H9 (cell line): ENCODE data around the gene RHOH. TPM values are rescaled to one million over a fixed set of nuclear protein-coding genes. Genes with fewer than 3 reads are reported as not detected.

Source experiments
- DNase-seq: peaks from one replicate; pipeline ENCODE4 v3.0.0-alpha.2; 2017
- H2AFZ ChIP-seq: one replicate; pipeline ENCODE4 v1.6.1; 2013; ENCODE audit warnings: mild to moderate bottlenecking, low read length, control low read depth, moderate library complexity
- H2AK5ac ChIP-seq: 2 replicates; pipeline ENCODE4 v1.6.1; 2013; ENCODE audit warnings: low read length, control low read depth, mixed read lengths; ENCODE audit not compliant: insufficient read length
- H2BK120ac ChIP-seq: one replicate; pipeline ENCODE4 v1.6.1; 2013; ENCODE audit warnings: low read depth, mild to moderate bottlenecking, low read length, control low read depth, inconsistent platforms; ENCODE audit not compliant: poor library complexity, severe bottlenecking
- H2BK12ac ChIP-seq: 2 replicates; pipeline ENCODE4 v1.6.1; 2013; ENCODE audit warnings: low read length, control low read depth, mixed read lengths, low read depth; ENCODE audit not compliant: insufficient read length
- H2BK15ac ChIP-seq: 2 replicates; pipeline ENCODE4 v1.6.1; 2013; ENCODE audit warnings: low read depth, low read length, control low read depth
- H2BK20ac ChIP-seq: one replicate; pipeline ENCODE4 v1.6.1; 2013; ENCODE audit warnings: low read depth, mild to moderate bottlenecking, low read length, control low read depth, inconsistent platforms; ENCODE audit not compliant: poor library complexity, severe bottlenecking
- H2BK5ac ChIP-seq: 2 replicates; pipeline ENCODE4 v1.6.1; 2013; ENCODE audit warnings: low read length, control low read depth, mixed read lengths; ENCODE audit not compliant: insufficient read length
- H3K14ac ChIP-seq: 2 replicates; pipeline ENCODE4 v1.6.1; 2013; ENCODE audit warnings: low read length, control low read depth; ENCODE audit not compliant: insufficient read depth
- H3K18ac ChIP-seq: 2 replicates; pipeline ENCODE4 v1.6.1; 2013; ENCODE audit warnings: low read depth, mild to moderate bottlenecking, mixed read lengths, low read length, control low read depth; ENCODE audit not compliant: insufficient read length
- H3K23ac ChIP-seq: 2 replicates; pipeline ENCODE4 v1.6.1; 2013; ENCODE audit warnings: low read length, control low read depth, mixed read lengths, low read depth; ENCODE audit not compliant: insufficient read length
- H3K23me2 ChIP-seq: 2 replicates; pipeline ENCODE4 v1.6.1; 2013; ENCODE audit warnings: low read depth, mild to moderate bottlenecking, mixed read lengths, low read length, control low read depth; ENCODE audit not compliant: insufficient read length, poor library complexity, severe bottlenecking
- H3K27ac ChIP-seq: 2 replicates; pipeline ENCODE4 v1.5.1; 2013; ENCODE audit warnings: low read length, control low read depth, mixed read lengths, low read depth; ENCODE audit not compliant: insufficient read length
- H3K27me3 ChIP-seq: 2 replicates; pipeline ENCODE4 v1.6.1; 2013; ENCODE audit warnings: low read length, control low read depth, inconsistent platforms; ENCODE audit not compliant: insufficient read depth
- H3K4ac ChIP-seq: 2 replicates; pipeline ENCODE4 v1.6.1; 2013; ENCODE audit warnings: low read depth, mild to moderate bottlenecking, control low read depth, inconsistent platforms, low read length, moderate library complexity
- H3K4me1 ChIP-seq: 2 replicates; pipeline ENCODE4 v1.6.1; 2013; ENCODE audit warnings: low read length, control low read depth, inconsistent platforms; ENCODE audit not compliant: insufficient read depth
- H3K4me2 ChIP-seq: 2 replicates; pipeline ENCODE4 v1.6.1; 2013; ENCODE audit warnings: low read length, control low read depth, mixed read lengths; ENCODE audit not compliant: insufficient read length, insufficient read depth
- H3K56ac ChIP-seq: 2 replicates; pipeline ENCODE4 v1.6.1; 2013; ENCODE audit warnings: low read depth, mild to moderate bottlenecking, mixed read lengths, low read length, control low read depth; ENCODE audit not compliant: insufficient read length
- H3K79me1 ChIP-seq: 2 replicates; pipeline ENCODE4 v1.6.1; 2013; ENCODE audit warnings: low read depth, mild to moderate bottlenecking, moderate library complexity, low read length, control low read depth, inconsistent platforms; ENCODE audit not compliant: insufficient read depth, poor library complexity, severe bottlenecking
- H3K79me2 ChIP-seq: 2 replicates; pipeline ENCODE4 v1.6.1; 2013; ENCODE audit warnings: low read length, control low read depth, inconsistent platforms; ENCODE audit not compliant: insufficient read depth
- H3K9ac ChIP-seq: 2 replicates; pipeline ENCODE4 v1.6.1; 2013; ENCODE audit warnings: low read length, control low read depth, mixed read lengths; ENCODE audit not compliant: insufficient read length; ENCODE audit errors: extremely low read depth
- H3K9me3 ChIP-seq: one replicate; pipeline ENCODE4 v1.6.1; 2013; ENCODE audit warnings: low read depth, low read length, inconsistent platforms; ENCODE audit not compliant: control insufficient read depth
- H3T11ph ChIP-seq: one replicate; pipeline ENCODE4 v1.6.1; 2013; ENCODE audit warnings: mild to moderate bottlenecking, low read length, control low read depth, inconsistent platforms
- H4K20me1 ChIP-seq: one replicate; pipeline ENCODE4 v1.6.1; 2013; ENCODE audit not compliant: control insufficient read depth, insufficient read length, insufficient read depth
- H4K5ac ChIP-seq: 2 replicates; pipeline ENCODE4 v1.6.1; 2013; ENCODE audit warnings: low read depth, mild to moderate bottlenecking, mixed read lengths, low read length, control low read depth; ENCODE audit not compliant: insufficient read length
- H4K8ac ChIP-seq: replicated peaks from 2 replicates; pipeline ENCODE4 v1.6.1; 2013; ENCODE audit warnings: low read length, control low read depth, mixed read lengths, low read depth; ENCODE audit not compliant: insufficient read length
- H4K91ac ChIP-seq: 2 replicates; pipeline ENCODE4 v1.6.1; 2013; ENCODE audit warnings: low read depth, mild to moderate bottlenecking, moderate library complexity, mixed read lengths, low read length, control low read depth; ENCODE audit not compliant: insufficient read length
- H3K27ac Mint-ChIP-seq, 3 experiments: 2 replicates in 2 of 3; 3 replicates in 1 of 3; pipeline ENCODE4 v1.8.0; 2020 to 2021; ENCODE audit warnings: mixed read lengths in 3 of 3, mild to moderate bottlenecking in 1 of 3, moderate library complexity in 1 of 3
- H3K27me3 Mint-ChIP-seq: 2 replicates; pipeline ENCODE4 v1.8.0; 2021; ENCODE audit warnings: low read depth, mild to moderate bottlenecking, moderate library complexity, mixed read lengths
- H3K36me3 Mint-ChIP-seq, 3 experiments: 2 replicates in 2 of 3; 3 replicates in 1 of 3; pipeline ENCODE4 v1.8.0; 2020 to 2021; ENCODE audit warnings: low read depth in 3 of 3, mixed read lengths in 3 of 3; ENCODE audit not compliant: insufficient read depth in 1 of 3
- H3K4me1 Mint-ChIP-seq, 2 experiments: 2 replicates each; pipeline ENCODE4 v1.8.0; 2020; ENCODE audit warnings: mixed read lengths in 2 of 2
- H3K4me3 Mint-ChIP-seq, 2 experiments: 2 replicates in 1 of 2; 3 replicates in 1 of 2; pipeline ENCODE4 v1.8.0; 2020 to 2021; ENCODE audit warnings: mild to moderate bottlenecking in 2 of 2, mixed read lengths in 2 of 2, moderate library complexity in 1 of 2
- H3K9me3 Mint-ChIP-seq, 2 experiments: 2 replicates in 1 of 2; 3 replicates in 1 of 2; pipeline ENCODE4 v1.8.0; 2020; ENCODE audit warnings: mild to moderate bottlenecking in 2 of 2, mixed read lengths in 2 of 2, moderate library complexity in 1 of 2
- WGBS: extraction: QIAGEN DNeasy Blood & Tissue Kit; methylation state at CpG from one replicate; pipeline ENCODE4 v1.1.7; 2013; ENCODE audit warnings: missing lambda C conversion rate, low lambda C conversion rate, mixed read lengths; ENCODE audit not compliant: insufficient read length; ENCODE audit errors: extremely low coverage; 5-methylcytosine and 5-hydroxymethylcytosine counted together
- total RNA-seq: library from RNA; stranded (reverse); gene quantifications from 2 replicates; pipeline ENCODE4 v1.2.1, GENCODE V29; 2021
- TF ChIP-seq, protein P1 (sequence below): fragments of 200-600 bp; sonication (generic); conservative IDR thresholded peaks from 3 replicates; pipeline ENCODE4 v1.8.0; 2021; ENCODE audit warnings: antibody characterized with exemption, mild to moderate bottlenecking

The RHOH gene
- total RNA-seq, 1 experiment from 2014 or later = 7.1 TPM

- Mint-ChIP-seq H3K36me3 (peaks cover 0 to 12% (median 0%) of the 10 kb centered on the region in 3 experiments; a peak in 2 of 7 replicates), H3K4me1 (peaks cover 12 to 18% of the 10 kb centered on the region in 2 experiments), H3K4me3 (no peak overlapping the region), H3K27ac (0 out of 7 replicates have a peak overlapping the region, but pooled peaks of 2 of the 3 experiments have one; percentile 6 to 25), H3K27me3 (no peaks in the 10 kb centered on the region), H3K9me3 (no peaks in the 10 kb centered on the region)
- H2AK5ac ChIP-seq = no peak overlapping the region
- H3K23me2 ChIP-seq = no peaks in the 10 kb centered on the region
- H4K8ac ChIP-seq = no peak overlapping the region
- H4K20me1 ChIP-seq = no peaks in the 10 kb centered on the region
- H3K14ac ChIP-seq = no peak overlapping the region
- no peak overlapping the region for H2BK5ac ChIP-seq
- no peaks in the 10 kb centered on the region for H3K27me3 ChIP-seq
- H3K79me1 ChIP-seq = no peaks in the 10 kb centered on the region
- TF ChIP-seq, protein P1, sequence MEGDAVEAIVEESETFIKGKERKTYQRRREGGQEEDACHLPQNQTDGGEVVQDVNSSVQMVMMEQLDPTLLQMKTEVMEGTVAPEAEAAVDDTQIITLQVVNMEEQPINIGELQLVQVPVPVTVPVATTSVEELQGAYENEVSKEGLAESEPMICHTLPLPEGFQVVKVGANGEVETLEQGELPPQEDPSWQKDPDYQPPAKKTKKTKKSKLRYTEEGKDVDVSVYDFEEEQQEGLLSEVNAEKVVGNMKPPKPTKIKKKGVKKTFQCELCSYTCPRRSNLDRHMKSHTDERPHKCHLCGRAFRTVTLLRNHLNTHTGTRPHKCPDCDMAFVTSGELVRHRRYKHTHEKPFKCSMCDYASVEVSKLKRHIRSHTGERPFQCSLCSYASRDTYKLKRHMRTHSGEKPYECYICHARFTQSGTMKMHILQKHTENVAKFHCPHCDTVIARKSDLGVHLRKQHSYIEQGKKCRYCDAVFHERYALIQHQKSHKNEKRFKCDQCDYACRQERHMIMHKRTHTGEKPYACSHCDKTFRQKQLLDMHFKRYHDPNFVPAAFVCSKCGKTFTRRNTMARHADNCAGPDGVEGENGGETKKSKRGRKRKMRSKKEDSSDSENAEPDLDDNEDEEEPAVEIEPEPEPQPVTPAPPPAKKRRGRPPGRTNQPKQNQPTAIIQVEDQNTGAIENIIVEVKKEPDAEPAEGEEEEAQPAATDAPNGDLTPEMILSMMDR = no peak
- no peak overlapping the region for H2BK12ac ChIP-seq
- H3T11ph ChIP-seq = no peak overlapping the region
- H3K27ac ChIP-seq = no peak overlapping the region
- no peak overlapping the region for H2AFZ ChIP-seq
- H3K4me1 ChIP-seq = peaks cover 6% of the 10 kb centered on the region; the same call in 1 of the 2 replicates
- no peak overlapping the region for H3K4me2 ChIP-seq
- H3K79me2 ChIP-seq = peaks cover 2% of the 10 kb centered on the region; the same call in 1 of the 2 replicates
- H3K4ac ChIP-seq = no peak overlapping the region
- H3K9ac ChIP-seq = no peak overlapping the region
- no peak overlapping the region for H4K5ac ChIP-seq
- H4K91ac ChIP-seq = no peak overlapping the region
- no peak for DNase-seq
- H3K23ac ChIP-seq = no peak overlapping the region
- no peak overlapping the region for H2BK20ac ChIP-seq
- no peak overlapping the region for H2BK15ac ChIP-seq
- H3K9me3 ChIP-seq = no peaks in the 10 kb centered on the region
- no CpG with 5 or more reads among the region's 6 CpGs for whole genome bisulfite sequencing
- no peak overlapping the region for H3K56ac ChIP-seq
- no peak overlapping the region for H2BK120ac ChIP-seq
- no peak overlapping the region for H3K18ac ChIP-seq
Observed at GRCh38 chr4:40212674-40213527, 16.1 kb downstream of the RHOH start.
